ENCODE data around the gene VAT1L. TPM values are rescaled to one million over a fixed set of nuclear protein-coding genes. Genes with fewer than 3 reads are reported as not detected.

Gene VAT1L
- total RNA-seq, 1 experiment from 2014 or later = 33.8 TPM

DNA sequence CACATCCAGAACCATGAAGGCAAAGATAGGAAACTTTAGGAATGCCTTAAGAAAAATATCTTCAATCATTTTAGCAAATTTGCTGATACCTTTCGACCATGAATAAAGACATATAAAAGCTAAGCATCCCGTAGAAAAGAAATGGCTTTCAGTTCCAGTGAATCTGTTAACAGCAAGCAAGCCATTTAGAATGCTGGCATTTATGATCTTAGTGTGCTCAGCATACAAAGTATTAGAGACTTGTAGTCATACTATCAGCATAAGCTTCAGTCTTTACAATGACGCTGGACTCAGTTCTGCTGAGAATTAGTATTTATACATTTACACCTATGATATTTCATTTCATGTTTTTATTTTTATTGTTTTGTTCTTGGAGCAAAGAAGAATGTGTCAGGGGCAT, 38.7 kb downstream of the VAT1L start:
- Histone ChIP-seq H3K4ac (ENCODE audit: low read depth, low read length) (no peak overlapping the region), H3K79me1 (ENCODE audit: insufficient read depth, low read depth, low read length, poor library complexity, severe bottlenecking) (no peaks in the 10 kb centered on the region), H4K8ac (replicated peaks; ENCODE audit: insufficient read length, low read depth, low read length) (no peak overlapping the region), H3K27me3 (ENCODE audit: insufficient read depth, low read length) (no peaks in the 10 kb centered on the region), H3K9ac (ENCODE audit: extremely low read depth, insufficient read length, low read length) (no peak overlapping the region), H3K79me2 (ENCODE audit: insufficient read depth, low read length) (no peaks in the 10 kb centered on the region), H3K18ac (ENCODE audit: insufficient read length, low read depth, low read length) (no peak overlapping the region), H2BK20ac (ENCODE audit: low read depth, low read length, poor library complexity, severe bottlenecking) (no peak overlapping the region), H3K56ac (ENCODE audit: insufficient read length, low read depth, low read length) (no peak overlapping the region), H2AFZ (ENCODE audit: low read length) (no peak overlapping the region), H4K5ac (ENCODE audit: insufficient read length, low read depth, low read length) (no peak overlapping the region), H2BK12ac (ENCODE audit: insufficient read length, low read depth, low read length) (no peak overlapping the region), H2BK15ac (ENCODE audit: low read depth, low read length) (no peak overlapping the region), H4K20me1 (ENCODE audit: control insufficient read depth, insufficient read depth, insufficient read length) (no peaks in the 10 kb centered on the region), H3K23ac (ENCODE audit: insufficient read length, low read depth, low read length) (no peak overlapping the region), H3K9me3 (ENCODE audit: control insufficient read depth, low read depth, low read length) (no peaks in the 10 kb centered on the region), H3K27ac (ENCODE audit: insufficient read length, low read depth, low read length) (no peak overlapping the region), H2BK120ac (ENCODE audit: low read depth, low read length, poor library complexity, severe bottlenecking) (no peak overlapping the region), H3T11ph (ENCODE audit: low read length) (no peak overlapping the region), H3K4me2 (ENCODE audit: insufficient read depth, insufficient read length, low read length) (no peak overlapping the region), H3K14ac (ENCODE audit: insufficient read depth, low read length) (no peak overlapping the region), H3K4me1 (ENCODE audit: insufficient read depth, low read length) (no peaks in the 10 kb centered on the region), H4K91ac (ENCODE audit: insufficient read length, low read depth, low read length) (no peak overlapping the region), H2AK5ac (ENCODE audit: insufficient read length, low read length) (no peak overlapping the region), H3K23me2 (ENCODE audit: insufficient read length, low read depth, low read length, poor library complexity, severe bottlenecking) (no peaks in the 10 kb centered on the region), H2BK5ac (ENCODE audit: insufficient read length, low read length) (no peak overlapping the region)
- TF ChIP-seq, protein P1, sequence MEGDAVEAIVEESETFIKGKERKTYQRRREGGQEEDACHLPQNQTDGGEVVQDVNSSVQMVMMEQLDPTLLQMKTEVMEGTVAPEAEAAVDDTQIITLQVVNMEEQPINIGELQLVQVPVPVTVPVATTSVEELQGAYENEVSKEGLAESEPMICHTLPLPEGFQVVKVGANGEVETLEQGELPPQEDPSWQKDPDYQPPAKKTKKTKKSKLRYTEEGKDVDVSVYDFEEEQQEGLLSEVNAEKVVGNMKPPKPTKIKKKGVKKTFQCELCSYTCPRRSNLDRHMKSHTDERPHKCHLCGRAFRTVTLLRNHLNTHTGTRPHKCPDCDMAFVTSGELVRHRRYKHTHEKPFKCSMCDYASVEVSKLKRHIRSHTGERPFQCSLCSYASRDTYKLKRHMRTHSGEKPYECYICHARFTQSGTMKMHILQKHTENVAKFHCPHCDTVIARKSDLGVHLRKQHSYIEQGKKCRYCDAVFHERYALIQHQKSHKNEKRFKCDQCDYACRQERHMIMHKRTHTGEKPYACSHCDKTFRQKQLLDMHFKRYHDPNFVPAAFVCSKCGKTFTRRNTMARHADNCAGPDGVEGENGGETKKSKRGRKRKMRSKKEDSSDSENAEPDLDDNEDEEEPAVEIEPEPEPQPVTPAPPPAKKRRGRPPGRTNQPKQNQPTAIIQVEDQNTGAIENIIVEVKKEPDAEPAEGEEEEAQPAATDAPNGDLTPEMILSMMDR (conservative IDR thresholded peaks at IDR 0.05) = no peak
- no peaks in the 10 kb centered on the region for H3K27me3 Mint-ChIP-seq (ENCODE audit: low read depth)
- no peaks in the 10 kb centered on the region for H3K9me3 Mint-ChIP-seq
- no CpG with 5 or more reads among the region's 3 CpGs for WGBS (ENCODE audit: extremely low coverage, insufficient read length, low lambda C conversion rate)
- H3K4me3 Mint-ChIP-seq = no peak overlapping the region
- peaks cover 7 to 9% of the 10 kb centered on the region in 2 experiments for H3K4me1 Mint-ChIP-seq
- no peak for DNase-seq
- no peak overlapping the region for H3K27ac Mint-ChIP-seq
- peaks cover 15 to 55% (median 25%) of the 10 kb centered on the region in 3 experiments; a peak in 6 of 7 replicates for H3K36me3 Mint-ChIP-seq (ENCODE audit: insufficient read depth in 1 of 3, low read depth in 3 of 3)

Data from H9 (cell line).